NCI-H2227 (cell line): ENCODE measurements around the gene CD34.
"Not testable (repeated sequence)": the region's sequence is repeated elsewhere in the genome, so short reads cannot be mapped to it uniquely, and the experiment has no call there.

ENCODE experiments used
- DNase-seq: peaks from one replicate; lab custom pipeline; 2025; ENCODE audit not compliant: unreplicated experiment; lab: John Stamatoyannopoulos, UW

The CD34 gene

GRCh38 chr1:207933205-207933800 lies 22.4 kb upstream of the CD34 start:
- no peak for DNase-seq

GRCh38 chr1:207926984-207927383 lies 16.1 kb upstream of the CD34 start:
- no peak for DNase-seq

DNA sequence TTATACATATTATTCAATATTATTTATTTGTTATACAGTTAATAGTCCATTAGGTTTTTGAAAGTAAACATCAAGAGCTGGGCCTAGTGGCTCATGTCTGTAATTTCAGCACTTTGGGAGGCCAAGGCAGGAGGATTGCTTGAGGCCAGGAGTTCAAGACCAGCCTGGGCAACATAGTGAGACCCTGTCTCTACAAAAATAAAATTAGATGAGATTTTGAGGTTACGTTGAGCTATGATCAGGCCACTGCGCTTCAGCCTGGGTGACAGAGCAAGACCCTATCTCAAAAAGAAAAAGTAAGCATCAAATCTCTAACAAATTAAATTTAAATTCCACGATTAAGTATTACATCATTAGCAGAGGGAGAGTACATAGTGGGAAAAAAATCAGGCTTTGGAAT lies 15.0 kb upstream of the CD34 start:
- not testable (repeated sequence) for DNase-seq

DNA sequence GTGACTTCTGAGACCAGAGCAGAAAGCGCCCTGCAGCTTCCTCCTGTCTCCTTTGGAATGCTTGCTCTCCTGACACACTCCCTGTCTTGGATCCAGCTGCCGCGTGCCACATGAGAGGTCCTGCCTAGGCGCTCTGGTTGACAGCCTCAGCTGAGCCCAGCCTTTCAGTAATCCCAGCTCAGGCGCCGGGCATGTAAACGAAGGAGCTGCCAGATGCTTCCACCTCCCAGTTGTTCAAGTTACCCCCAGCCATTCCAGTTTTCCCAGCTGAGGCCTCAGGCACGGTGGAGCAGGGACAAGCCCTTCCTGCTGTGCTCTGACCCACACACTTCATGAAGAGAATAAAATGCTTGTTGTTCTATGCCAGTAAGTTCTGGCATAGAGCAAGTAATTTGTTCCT lies 14.3 kb upstream of the CD34 start:
- peak; percentile 38 for DNase-seq

GRCh38 chr1:207923561-207923960 lies 12.6 kb upstream of the CD34 start:
- DNase-seq: no peak

GRCh38 chr1:207923121-207923520 lies 12.2 kb upstream of the CD34 start:
- DNase-seq: no peak

- no peak for DNase-seq
These were observed 11.6 kb upstream of the CD34 start for GRCh38 chr1:207922554-207922953.

DNA sequence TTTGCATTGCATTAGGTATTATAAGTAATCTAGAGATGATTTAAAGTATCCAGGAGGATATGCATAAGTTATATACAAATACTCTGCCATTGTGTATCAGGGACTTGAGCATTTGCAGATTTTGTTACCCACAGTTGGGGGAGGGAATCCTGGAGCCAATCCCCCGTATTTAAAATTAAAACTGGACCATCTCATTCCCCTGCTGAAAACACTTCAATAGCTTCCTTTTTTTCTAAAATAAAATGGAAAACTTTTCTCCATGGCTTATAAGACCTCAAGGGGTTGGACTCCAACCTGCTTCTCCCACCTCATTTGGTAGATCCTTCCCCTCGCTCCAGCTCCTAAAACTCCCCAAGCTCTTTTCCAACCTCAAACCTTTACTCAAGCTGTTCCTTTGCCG lies 10.4 kb upstream of the CD34 start:
- DNase-seq: no peak

GRCh38 chr1:207920444-207921021 lies 9.6 kb upstream of the CD34 start:
- DNase-seq: no peak

DNA sequence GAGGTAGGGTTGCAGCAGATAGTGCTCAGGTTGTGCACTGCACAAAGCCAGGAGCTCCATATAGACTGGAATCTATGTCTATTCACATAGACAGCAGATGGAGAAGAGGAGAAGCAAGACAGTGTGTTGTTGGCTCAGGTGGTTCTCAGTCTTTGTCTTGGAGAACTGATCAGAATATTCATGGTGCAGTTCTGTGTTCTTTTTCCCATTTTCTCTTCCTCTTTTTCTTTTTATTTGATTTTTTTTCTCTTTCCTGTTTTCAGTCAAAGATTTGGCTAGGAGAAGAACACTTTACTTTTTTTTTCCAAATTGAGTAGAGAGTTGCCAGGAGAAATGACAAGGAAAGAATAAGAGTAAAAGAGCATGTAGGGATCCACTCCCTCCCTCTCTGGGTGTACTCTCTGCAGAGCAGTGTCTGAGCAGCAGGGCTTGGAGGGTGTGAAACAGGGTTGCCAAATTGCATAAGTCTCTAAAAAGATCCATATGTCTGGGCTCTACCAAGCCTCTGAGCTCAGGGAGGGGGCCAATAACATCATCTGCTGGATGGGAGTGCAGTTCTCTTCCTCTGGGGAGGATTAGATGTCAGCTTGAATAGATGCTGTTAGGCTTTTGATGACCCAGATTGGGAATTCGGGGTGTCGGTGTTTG lies 8.7 kb upstream of the CD34 start:
- DNase-seq: no peak

DNA sequence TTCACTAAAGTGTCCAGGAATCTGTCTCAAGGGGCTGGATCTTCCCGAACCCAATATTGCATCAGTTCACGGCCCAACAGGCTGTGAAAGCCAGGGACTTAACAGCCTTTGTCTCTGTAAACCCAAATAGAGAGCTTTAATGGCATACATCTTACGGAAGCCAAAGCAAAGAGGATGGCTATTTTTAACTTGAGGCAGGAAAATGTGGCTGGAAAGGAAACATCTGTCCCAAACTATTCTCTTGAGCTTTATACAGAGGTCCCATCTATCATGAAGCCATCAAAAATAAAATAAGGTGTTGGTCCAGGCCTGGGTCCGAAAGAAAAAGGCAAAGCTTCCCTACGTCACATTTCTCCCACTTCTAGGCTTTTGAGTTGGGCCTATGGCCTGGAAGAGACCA lies 7.7 kb upstream of the CD34 start:
- DNase-seq: no peak

DNA sequence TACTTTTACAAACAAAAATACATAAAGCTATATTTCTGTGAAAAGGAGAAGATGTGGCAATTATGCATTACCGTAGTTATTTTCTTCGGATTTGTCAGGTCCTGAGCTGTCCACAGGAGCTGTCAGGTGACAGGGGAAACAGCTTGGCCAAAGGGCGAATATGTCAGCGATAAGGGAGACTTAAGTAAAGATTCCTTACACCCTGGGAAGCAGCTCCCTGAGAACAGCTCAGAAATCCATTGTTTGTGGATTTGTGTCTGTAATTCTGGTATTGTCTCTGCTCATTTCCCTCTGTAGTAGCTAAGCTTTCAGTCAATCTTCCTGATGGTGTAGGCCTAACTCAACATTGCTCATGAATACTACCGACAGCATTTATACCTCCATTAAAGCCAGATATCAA lies 7.1 kb upstream of the CD34 start:
- no peak for DNase-seq

GRCh38 chr1:207917080-207917479 lies 6.2 kb upstream of the CD34 start:
- DNase-seq: no peak

GRCh38 chr1:207913951-207914350 lies 3.0 kb upstream of the CD34 start:
- no peak for DNase-seq

DNA sequence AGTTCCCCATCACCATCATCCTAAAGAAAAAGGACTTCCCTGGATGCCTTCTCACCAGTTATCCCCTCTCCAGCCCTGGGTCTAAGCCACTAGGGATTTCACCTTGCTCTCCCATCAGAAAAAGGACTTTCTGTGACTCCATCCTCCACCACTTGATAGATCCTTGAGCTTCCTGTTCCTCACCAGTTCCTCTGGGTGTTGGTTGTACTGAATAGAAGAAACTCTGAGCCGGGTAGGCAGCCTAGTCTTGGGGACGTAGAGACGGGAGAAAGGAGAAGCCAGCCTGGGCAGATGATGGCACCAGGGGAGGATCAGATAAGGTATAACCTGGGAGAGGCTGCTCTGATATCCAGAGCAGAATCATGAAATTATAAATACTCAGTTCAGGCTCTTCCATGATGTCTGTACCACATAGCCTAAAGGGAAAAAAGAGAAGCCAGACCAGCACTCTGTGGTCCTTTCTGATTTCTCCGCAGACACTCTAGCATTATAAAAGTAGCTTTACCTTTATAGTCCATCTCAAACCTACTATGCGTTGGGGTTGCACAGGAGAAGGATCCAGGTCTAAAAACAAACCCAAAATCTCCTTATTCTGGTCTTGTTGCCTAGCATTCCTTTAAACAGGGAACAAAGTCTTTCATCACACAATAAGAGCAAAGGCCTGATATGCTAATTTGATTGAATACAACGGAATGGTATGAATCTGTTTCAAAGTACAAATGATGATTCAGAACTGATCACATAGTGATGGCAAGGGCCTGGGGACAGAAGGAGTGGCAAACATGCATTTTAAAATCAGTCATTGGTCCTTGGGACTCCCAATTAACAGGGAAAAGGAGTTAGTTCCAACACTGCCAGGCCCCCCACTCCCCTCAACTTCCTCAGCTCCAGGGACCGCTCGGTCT lies 1.2 kb upstream of the CD34 start:
- no peak for DNase-seq

GRCh38 chr1:207909687-207910086 lies 1.2 kb downstream of the CD34 start:
- DNase-seq: no peak

GRCh38 chr1:207908107-207908734 lies 2.7 kb downstream of the CD34 start:
- DNase-seq: no peak

GRCh38 chr1:207904391-207904790 lies 6.5 kb downstream of the CD34 start:
- DNase-seq: no peak

DNA sequence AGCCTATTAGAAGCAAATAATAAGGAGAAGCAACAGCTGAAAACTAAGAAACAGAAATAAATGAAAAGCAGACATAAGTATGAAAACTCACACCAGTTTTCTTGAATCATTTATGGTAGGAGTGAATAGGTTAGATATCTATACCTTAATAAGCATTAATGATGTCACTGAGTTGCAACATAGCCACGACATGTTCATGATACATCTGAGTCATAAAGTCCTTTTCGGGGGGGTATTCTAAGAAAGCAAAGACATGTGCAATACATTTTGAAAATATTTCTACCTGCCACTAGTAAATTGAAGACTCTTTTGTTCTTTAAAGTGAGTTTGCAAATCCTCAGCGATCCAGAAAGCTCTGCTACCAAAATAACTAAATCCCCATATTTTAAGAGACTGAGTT lies 7.2 kb downstream of the CD34 start:
- no peak for DNase-seq

GRCh38 chr1:207903053-207903452 lies 7.9 kb downstream of the CD34 start:
- no peak for DNase-seq

DNA sequence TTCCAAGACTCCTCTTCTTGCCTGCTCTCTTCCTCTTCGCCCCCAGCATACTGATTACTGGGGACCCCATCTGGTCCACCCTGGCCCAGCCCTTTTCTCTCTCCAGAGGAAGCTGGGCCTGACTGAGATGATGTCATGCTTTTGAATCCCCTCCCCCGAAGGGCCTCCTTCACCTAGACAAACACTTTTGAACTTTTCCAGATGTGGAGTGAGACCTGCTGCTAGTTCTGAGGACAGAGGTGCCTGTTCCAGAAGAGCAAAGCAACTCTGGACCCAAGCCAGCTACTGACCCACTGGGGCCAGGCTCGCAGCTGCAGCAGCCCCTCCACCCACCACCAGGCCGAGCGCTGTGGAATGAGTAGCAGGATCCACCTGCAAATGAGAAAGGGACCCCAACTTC lies 8.4 kb downstream of the CD34 start:
- DNase-seq: no peak
